Measurements from ENCODE around the gene PAAF1. TPM values are rescaled to one million over a fixed set of nuclear protein-coding genes. Genes with fewer than 3 reads are reported as not detected.

The PAAF1 gene
- total and polyA plus RNA-seq, 2 donors from 2014 or later = 18.2 to 31.4 TPM

- no peak overlapping the region for H3K9ac ChIP-seq (ENCODE audit: low read length in 3 of 3)
- H3K36me3 ChIP-seq (ENCODE audit: control insufficient read depth in 2 of 3, insufficient read depth in 3 of 3, low read length in 3 of 3) = no peaks in the 10 kb centered on the region
- no peak for TF ChIP-seq CTCF (IDR thresholded peaks at IDR 0.05; ENCODE audit: borderline replicate concordance, extremely low read depth, insufficient read depth)
- H3K27ac ChIP-seq (ENCODE audit: low read depth in 2 of 2, low read length in 2 of 2) = no peak overlapping the region
- DNase-seq (no peak), FAIRE-seq (no peak)
- H3K4me3 ChIP-seq (ENCODE audit: low read length in 3 of 3) = no peak overlapping the region
- no peaks in the 10 kb centered on the region for H3K4me1 ChIP-seq (ENCODE audit: control insufficient read depth in 2 of 3, insufficient read depth in 2 of 3, low read depth in 1 of 3, low read length in 3 of 3)
- H3K27me3 ChIP-seq (ENCODE audit: control insufficient read depth, insufficient read depth, low read length) = no peaks in the 10 kb centered on the region
- intact Hi-C loops (cut with DNase I) = no loop called here
- H3K9me3 ChIP-seq (ENCODE audit: control insufficient read depth in 2 of 3, insufficient read depth in 1 of 3, low read length in 3 of 3) = peaks cover 0 to under 1% (median 0%) of the 10 kb centered on the region in 3 donors
Observed at GRCh38 chr11:73951797-73952196, 75.0 kb downstream of the PAAF1 start.

GRCh38 chr11:73956876-73957653, 80.3 kb downstream of the PAAF1 start:
- Histone ChIP-seq H3K27me3 (ENCODE audit: control insufficient read depth, insufficient read depth, low read length) (no peaks in the 10 kb centered on the region), H3K4me1 (ENCODE audit: control insufficient read depth in 2 of 3, insufficient read depth in 2 of 3, low read depth in 1 of 3, low read length in 3 of 3) (no peaks in the 10 kb centered on the region), H3K9me3 (ENCODE audit: control insufficient read depth in 2 of 3, insufficient read depth in 1 of 3, low read length in 3 of 3) (no peaks in the 10 kb centered on the region), H3K27ac (ENCODE audit: low read depth in 2 of 2, low read length in 2 of 2) (no peak overlapping the region), H3K4me3 (ENCODE audit: low read length in 3 of 3) (no peak overlapping the region), H3K36me3 (ENCODE audit: control insufficient read depth in 2 of 3, insufficient read depth in 3 of 3, low read length in 3 of 3) (no peaks in the 10 kb centered on the region), H3K9ac (ENCODE audit: low read length in 3 of 3) (no peak overlapping the region)
- FAIRE-seq (no peak), DNase-seq (peak in 1 of 5 donors; percentile 55)
- no peak for TF ChIP-seq CTCF (IDR thresholded peaks at IDR 0.05; ENCODE audit: borderline replicate concordance, extremely low read depth, insufficient read depth)
- intact Hi-C loops (cut with DNase I) = no loop called here

GRCh38 chr11:73957654-73958361, 81.0 kb downstream of the PAAF1 start:
- TF ChIP-seq CTCF (IDR thresholded peaks at IDR 0.05; ENCODE audit: borderline replicate concordance, extremely low read depth, insufficient read depth) = no peak
- Histone ChIP-seq H3K4me1 (ENCODE audit: control insufficient read depth in 2 of 3, insufficient read depth in 2 of 3, low read depth in 1 of 3, low read length in 3 of 3) (no peaks in the 10 kb centered on the region), H3K27ac (ENCODE audit: low read depth in 2 of 2, low read length in 2 of 2) (no peak overlapping the region), H3K36me3 (ENCODE audit: control insufficient read depth in 2 of 3, insufficient read depth in 3 of 3, low read length in 3 of 3) (no peaks in the 10 kb centered on the region), H3K9ac (ENCODE audit: low read length in 3 of 3) (no peak overlapping the region), H3K27me3 (ENCODE audit: control insufficient read depth, insufficient read depth, low read length) (no peaks in the 10 kb centered on the region), H3K4me3 (ENCODE audit: low read length in 3 of 3) (no peak overlapping the region), H3K9me3 (ENCODE audit: control insufficient read depth in 2 of 3, insufficient read depth in 1 of 3, low read length in 3 of 3) (no peaks in the 10 kb centered on the region)
- peak in 1 of 5 donors; percentile 51 for DNase-seq
- intact Hi-C loops (cut with DNase I) = no loop called here
- no peak for FAIRE-seq

Data from kidney (tissue), 14 donors.